Ovary (tissue), 1 donor: ENCODE results near the gene LEFTY2.

ENCODE experiments used
- EP300 ChIP-seq: sonication (generic); formaldehyde crosslinking; IDR thresholded peaks from one replicate; pipeline ENCODE4 v1.6.1; 2017; ENCODE audit warnings: antibody characterized with exemption
- POLR2A ChIP-seq: fragments of 450-650 bp; IDR thresholded peaks from one replicate; pipeline ENCODE4 v1.6.1; 2017; ENCODE audit warnings: antibody characterized with exemption, mild to moderate bottlenecking, moderate library complexity

DNA sequence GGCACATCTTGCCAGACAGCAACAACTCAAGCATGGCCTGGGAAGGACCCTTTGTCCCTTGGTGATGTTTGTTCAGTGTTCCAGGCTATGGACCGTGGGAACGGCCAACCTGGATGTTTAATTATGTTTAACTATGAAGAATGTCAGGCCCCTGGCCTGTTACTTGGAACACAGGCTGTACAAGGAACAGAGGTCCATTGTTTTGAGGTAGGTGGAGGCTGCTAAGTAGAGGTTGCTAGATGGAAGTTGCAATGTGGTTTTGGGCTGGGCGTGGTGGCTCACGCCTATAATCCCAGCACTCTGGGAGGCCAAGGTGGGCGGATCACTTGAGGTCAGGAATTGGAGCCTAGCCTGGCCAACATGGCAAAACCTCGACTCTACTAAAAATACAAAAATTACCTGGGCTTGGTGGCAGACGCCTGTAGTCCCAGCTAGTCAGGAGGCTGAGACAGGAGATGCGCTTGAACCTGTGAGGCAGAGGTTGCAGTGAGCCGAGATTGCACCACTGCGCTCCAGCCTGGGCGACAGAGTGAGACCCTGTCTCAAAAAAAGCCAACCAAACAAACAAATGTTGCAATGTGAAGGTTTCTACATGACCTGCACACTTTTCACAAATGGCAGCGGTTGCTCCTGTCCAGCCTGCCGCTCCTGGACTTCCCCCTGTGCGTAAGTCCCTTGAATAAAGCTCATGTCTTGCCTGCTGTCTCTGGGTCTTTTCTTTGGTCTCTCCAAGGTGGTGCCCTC, 49.6 kb downstream of the LEFTY2 start:
- TF ChIP-seq POLR2A, result no peak
- no peak for TF ChIP-seq EP300
